Heart right ventricle (tissue), 16 donors: ENCODE measurements around the gene BAG5. TPM values are rescaled to one million over a fixed set of nuclear protein-coding genes. Genes with fewer than 3 reads are reported as not detected.
A peak's percentile ranks its signal among the peaks of the same experiment; 100 is the strongest.
"Not testable (repeated sequence)": the region's sequence is repeated elsewhere in the genome, so short reads cannot be mapped to it uniquely, and the experiment has no call there.

Experiments
- ATAC-seq, 8 donors: fragments of 200-7000 bp; cut with Tn5 transposase; one replicate each; pipeline ENCODE4 v1.9.1; 2020; ENCODE audit warnings: mild to moderate bottlenecking in 8 of 8, moderate library complexity in 8 of 8, moderate number of reproducible peaks in 1 of 8
- DNase-seq, 2 donors: peaks; one replicate each; pipeline ENCODE4 v3.0.0-alpha.2; 2020
- H3K27ac ChIP-seq, 10 donors: fragments of 200-600 bp; sonication (generic) in 2 of 10; one replicate each; pipeline versions ENCODE4 v1.5.0 to v1.8.0; 2020 to 2022; ENCODE audit warnings: mild to moderate bottlenecking in 3 of 10
- H3K27me3 ChIP-seq, 7 donors: fragments of 200-600 bp; one replicate each; pipeline ENCODE4 v1.8.0; 2021 to 2022; ENCODE audit warnings: mild to moderate bottlenecking in 2 of 7
- H3K36me3 ChIP-seq, 9 donors: fragments of 200-600 bp; sonication (generic) in 1 of 9; one replicate each; pipeline versions ENCODE4 v1.5.0 to v1.8.0; 2020 to 2022; ENCODE audit warnings: mild to moderate bottlenecking in 2 of 9
- H3K4me1 ChIP-seq, 9 donors: fragments of 200-600 bp; sonication (generic) in 1 of 9; one replicate each; pipeline versions ENCODE4 v1.5.0 to v1.8.0; 2020 to 2022; ENCODE audit warnings: mild to moderate bottlenecking in 4 of 9
- H3K4me3 ChIP-seq, 10 donors: fragments of 200-600 bp; sonication (generic) in 2 of 10; one replicate each; pipeline versions ENCODE4 v1.5.0 to v1.8.0; 2020 to 2022; ENCODE audit warnings: mild to moderate bottlenecking in 7 of 10, moderate library complexity in 2 of 10
- H3K9me3 ChIP-seq, 11 donors: fragments of 200-600 bp in 10 of 11; sonication (generic) in 2 of 11; one replicate each; pipeline versions ENCODE4 v1.5.0 to v1.8.0; 2013 to 2022; ENCODE audit warnings: mild to moderate bottlenecking in 2 of 11, control low read depth in 1 of 11, moderate library complexity in 1 of 11
- WGBS, 2 donors: extraction: QIAGEN DNeasy Blood & Tissue Kit; methylation state at CpG; one replicate each; pipeline ENCODE4 v1.1.7; 2013; ENCODE audit warnings: inconsistent platforms in 1 of 2; 5-methylcytosine and 5-hydroxymethylcytosine counted together
- intact Hi-C, 10 donors: fragments of 100-400 bp; cut with DNase I; formaldehyde crosslinking; loops; one replicate each; pipeline versions ENCODE4 v1.11.1 to v1.14.2; 2022
- long read RNA-seq, 3 donors: library from polyadenylated mRNA; unstranded; transcript quantifications; one replicate each; pipeline ENCODE4 v2.0.0, GENCODE V29; 2020 to 2021
- polyA plus RNA-seq, 2 donors: library from polyadenylated mRNA; stranded (reverse); fragments of 200-250 nt; gene quantifications; one replicate each; pipeline ENCODE4 v1.2.3, GENCODE V29; 2013
- total RNA-seq, 10 donors: library from RNA; stranded (reverse); fragmentation: NEBNext Ultra II Directional in 3 of 10; extraction: Animal tissue kit (Norgen Biotek cat#: 25700) in 3 of 10; gene quantifications; one replicate each; pipeline versions ENCODE4 v1.2.1 to v1.2.4, GENCODE V29; 2021 to 2023
- TF ChIP-seq, protein P1 (sequence below), 9 donors: fragments of 200-600 bp; sonication (generic) in 2 of 9; IDR thresholded peaks; one replicate each; pipeline versions ENCODE4 v1.5.0 to v1.8.0; 2021 to 2022; ENCODE audit warnings: antibody characterized with exemption in 9 of 9, mild to moderate bottlenecking in 5 of 9, moderate library complexity in 1 of 9
- donor health status: Arrhythmogenic right ventricular cardiomyopathy.
- donor health status: ischemic (EF 13 %, LVEDD 7.1; RV severe dilation, severe dysfunction).
- donor health status: healthy with polysubstance abuse.
- donor health status: DM: no; HTN: yes; CAD: no.
- donor health status: DM: no; HTN: no; CAD: no.
- donor health status: ischemic (EF 25% LVEDD 6.9; RV normal size, moderate dysfunction).
- donor health status: ischemic (EF 25% LVEDD 5.7; RV mildly dilated, moderate dysfunction).
- donor health status: healthy.
- donor health status: DM: yes; HTN: yes; CAD: no.
- donor health status: Ischemic cardiomyopathy.
- donor health status: ischemic (EF 35%, LVEDD 5.7; RV mildly dilated, moderate dysfunction).
- donor health status: nonischemic (EF 11% LVEDD 7.7; RV severe dilation, severe dysfunction).
- donor health status: DM: yes; HTN: yes; CAD: no.
- donor health status: PGD.
- donor health status: ischemic (EF 29% LVEDD 5.4; RV normal size, mild dysfunction).
- donor health status: nonischemic (EF 23%, LVEDD 6.1; RV moderate dilation, normal function).

Gene BAG5
- total RNA-seq (10 to 100 TPM; 14.0 to 19.7 (median 16.8) TPM), polyA plus RNA-seq (1 to 10 TPM; 5.0 to 9.9 TPM)
- long read RNA-seq, donor 1, full-length matches to known transcripts = 19 of 27 reads
- long read RNA-seq, donor 1, partial matches to known transcripts = 0 of 27 reads
- long read RNA-seq, donor 1, other reads (novel, unspliced or antisense) = 8 of 27 reads
- long read RNA-seq, donor 2, full-length matches to known transcripts = 22 of 27 reads
- long read RNA-seq, donor 2, partial matches to known transcripts = 0 of 27 reads
- long read RNA-seq, donor 2, other reads (novel, unspliced or antisense) = 5 of 27 reads
- long read RNA-seq, donor 3, full-length matches to known transcripts = 43 of 61 reads
- long read RNA-seq, donor 3, partial matches to known transcripts = 0 of 61 reads
- long read RNA-seq, donor 3, other reads (novel, unspliced or antisense) = 18 of 61 reads

- ATAC-seq = peak; percentile 74 to 91 (median 82)
- Histone ChIP-seq H3K27ac (peak within 1 kb of the TSS; percentile 92 to 100 (median 98)), H3K27me3 (no peaks in the 10 kb centered on the region), H3K36me3 (peaks cover 0 to 44% (median 17%) of the 10 kb centered on the region in 9 donors), H3K4me3 (peak within 1 kb of the TSS; percentile 92 to 100 (median 99)), H3K9me3 (no peaks in the 10 kb centered on the region), H3K4me1 (peaks cover 10 to 83% (median 58%) of the 10 kb centered on the region in 9 donors)
- peak; percentile 86 to 87 for DNase-seq
- intact Hi-C loops = loop anchor here in 3 of 10 donors (10.0 kb wide), 3 partner anchors 122 to 412 kb away; no protein-coding TSS in a partner anchor
- TF ChIP-seq, protein P1, sequence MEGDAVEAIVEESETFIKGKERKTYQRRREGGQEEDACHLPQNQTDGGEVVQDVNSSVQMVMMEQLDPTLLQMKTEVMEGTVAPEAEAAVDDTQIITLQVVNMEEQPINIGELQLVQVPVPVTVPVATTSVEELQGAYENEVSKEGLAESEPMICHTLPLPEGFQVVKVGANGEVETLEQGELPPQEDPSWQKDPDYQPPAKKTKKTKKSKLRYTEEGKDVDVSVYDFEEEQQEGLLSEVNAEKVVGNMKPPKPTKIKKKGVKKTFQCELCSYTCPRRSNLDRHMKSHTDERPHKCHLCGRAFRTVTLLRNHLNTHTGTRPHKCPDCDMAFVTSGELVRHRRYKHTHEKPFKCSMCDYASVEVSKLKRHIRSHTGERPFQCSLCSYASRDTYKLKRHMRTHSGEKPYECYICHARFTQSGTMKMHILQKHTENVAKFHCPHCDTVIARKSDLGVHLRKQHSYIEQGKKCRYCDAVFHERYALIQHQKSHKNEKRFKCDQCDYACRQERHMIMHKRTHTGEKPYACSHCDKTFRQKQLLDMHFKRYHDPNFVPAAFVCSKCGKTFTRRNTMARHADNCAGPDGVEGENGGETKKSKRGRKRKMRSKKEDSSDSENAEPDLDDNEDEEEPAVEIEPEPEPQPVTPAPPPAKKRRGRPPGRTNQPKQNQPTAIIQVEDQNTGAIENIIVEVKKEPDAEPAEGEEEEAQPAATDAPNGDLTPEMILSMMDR (IDR thresholded peaks at IDR 0.05) = peak in 3 of 9 donors; percentile 24 to 37 (median 30)
- WGBS, 2 donors = 0 to 1% methylated on average over 88 to 108 of the region's 109 CpGs
Observed at GRCh38 chr14:103562429-103563225, at the start of gene BAG5, which contains the start of gene COA8. Gene BAG5 (minus strand): TSS chr14:103562657. CDS start chr14:103561164, 1,493 bp downstream. Gene COA8 (plus strand): TSS chr14:103562960. CDS start chr14:103563002, 42 bp downstream.

DNA sequence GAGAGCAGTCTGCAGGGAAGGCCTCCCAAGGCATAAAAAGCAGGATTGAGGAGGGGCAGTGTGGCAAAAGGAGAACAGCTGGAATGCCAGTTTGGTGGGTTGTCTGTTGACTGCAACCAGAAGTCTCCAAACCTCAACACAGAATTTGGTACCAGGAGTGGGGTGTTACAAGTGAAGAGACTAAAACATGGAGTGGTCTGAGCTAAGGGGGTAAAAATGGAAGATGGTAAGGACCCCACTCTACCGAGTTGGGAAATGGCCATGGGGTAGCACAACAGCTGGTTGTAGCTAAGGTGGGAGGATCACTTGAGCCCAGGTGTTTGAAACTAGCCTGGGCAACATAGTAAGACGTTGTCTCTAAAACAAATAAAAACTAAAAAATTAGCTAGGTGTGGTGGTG is 48.8 kb upstream of the BAG5 start:
- Histone ChIP-seq H3K9me3 (peaks cover 0 to 18% (median 11%) of the 10 kb centered on the region in 11 donors), H3K27me3 (peaks cover 0 to 11% (median 0%) of the 10 kb centered on the region in 7 donors), H3K4me1 (peaks cover 11 to 25% (median 22%) of the 10 kb centered on the region in 9 donors), H3K36me3 (no peaks in the 10 kb centered on the region), H3K4me3 (no peak overlapping the region), H3K27ac (no peak overlapping the region)
- intact Hi-C loops = no loop called here
- 92 to 94% methylated on average over 2 of the region's 2 CpGs for WGBS, 2 donors
- DNase-seq (no peak), ATAC-seq (no peak)
- TF ChIP-seq, protein P1 (IDR thresholded peaks at IDR 0.05) = no peak

- 92 to 94% methylated on average over 4 of the region's 4 CpGs for WGBS, 2 donors
- Histone ChIP-seq H3K9me3 (peaks cover 0 to 18% (median 11%) of the 10 kb centered on the region in 11 donors), H3K4me1 (peaks cover 11 to 26% (median 22%) of the 10 kb centered on the region in 9 donors), H3K27me3 (peaks cover 0 to 11% (median 0%) of the 10 kb centered on the region in 7 donors)
- H3K36me3 ChIP-seq, H3K27ac ChIP-seq, H3K4me3 ChIP-seq, ATAC-seq, intact Hi-C loops, DNase-seq: not testable (repeated sequence)
Observed at GRCh38 chr14:103609081-103609480, 46.6 kb upstream of the BAG5 start.

GRCh38 chr14:103607822-103608221 is 45.4 kb upstream of the BAG5 start:
- Histone ChIP-seq H3K9me3 (peaks cover 0 to 18% (median 11%) of the 10 kb centered on the region in 11 donors), H3K27me3 (peaks cover 0 to 11% (median 0%) of the 10 kb centered on the region in 7 donors), H3K36me3 (no peaks in the 10 kb centered on the region), H3K4me1 (peaks cover 11 to 26% (median 22%) of the 10 kb centered on the region in 9 donors), H3K4me3 (peak overlapping the region in 8 of 10 donors; percentile 6 to 43 (median 38)), H3K27ac (peak overlapping the region in 4 of 10 donors; percentile 39 to 63 (median 47))
- ATAC-seq (peak in 5 of 8 donors; percentile 1 to 26 (median 7)), DNase-seq (no peak)
- TF ChIP-seq, protein P1 (IDR thresholded peaks at IDR 0.05) = no peak
- intact Hi-C loops = no loop called here
- whole genome bisulfite sequencing, 2 donors = 20 to 27% methylated on average over 15 of the region's 15 CpGs
